A673 (cell line): Measurements from ENCODE around the gene AFF1.

Source experiments
- CTCF ChIP-seq: fragments of 300-800, 200-600 bp; sonication (generic); conservative IDR thresholded peaks from 2 replicates; pipeline ENCODE4 v1.5.1; 2017; ENCODE audit warnings: low read depth, mild to moderate bottlenecking, antibody characterized with exemption, low read length, moderate library complexity, mixed read lengths
- EZH2 ChIP-seq: fragments of 200-600 bp; sonication (generic); IDR thresholded peaks from 2 replicates; pipeline ENCODE4 v1.6.1; 2017; ENCODE audit warnings: borderline replicate concordance, low read depth, mild to moderate bottlenecking, mixed read lengths, antibody characterized with exemption, low read length; ENCODE audit not compliant: poor library complexity, severe bottlenecking

DNA sequence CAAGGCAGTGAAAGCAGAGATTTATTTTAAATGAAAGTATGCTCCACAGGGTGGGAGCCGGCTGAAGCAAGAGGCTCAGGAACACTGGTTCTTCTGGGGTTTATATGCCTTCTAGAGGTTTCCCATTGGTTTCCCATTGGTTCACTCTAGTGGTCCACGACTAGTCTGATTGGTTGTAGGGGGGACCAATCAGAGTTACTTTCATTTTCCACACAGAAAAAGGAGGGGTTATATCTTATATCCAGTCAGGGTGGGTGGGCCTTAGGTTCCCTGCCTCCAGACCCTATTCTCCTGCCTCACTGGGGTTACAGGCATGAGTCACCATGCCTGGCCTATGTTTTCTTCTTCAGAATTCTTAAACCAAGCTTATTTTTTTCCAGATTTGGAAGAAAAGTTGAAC, 184.0 kb downstream of the AFF1 start:
- TF ChIP-seq CTCF (no peak), EZH2 (no peak)
